Activated CD4-positive, alpha-beta T cell treated with anti-CD3 and anti-CD28 coated beads, Interleukin-2, Interleukin-4, amounts not matched to agents 100 ng/mL and 50 ng/mL, durations not matched to agents 16 hours and 8 hours (primary cell): ENCODE measurements around the gene CMTM3.
"Not testable (repeated sequence)": the region's sequence is repeated elsewhere in the genome, so short reads cannot be mapped to it uniquely, and the experiment has no call there.

Experiments
- DNase-seq: peaks from one replicate; pipeline ENCODE4 v3.0.0-alpha.2; 2020; ENCODE audit warnings: low spot score

The CMTM3 gene

DNA sequence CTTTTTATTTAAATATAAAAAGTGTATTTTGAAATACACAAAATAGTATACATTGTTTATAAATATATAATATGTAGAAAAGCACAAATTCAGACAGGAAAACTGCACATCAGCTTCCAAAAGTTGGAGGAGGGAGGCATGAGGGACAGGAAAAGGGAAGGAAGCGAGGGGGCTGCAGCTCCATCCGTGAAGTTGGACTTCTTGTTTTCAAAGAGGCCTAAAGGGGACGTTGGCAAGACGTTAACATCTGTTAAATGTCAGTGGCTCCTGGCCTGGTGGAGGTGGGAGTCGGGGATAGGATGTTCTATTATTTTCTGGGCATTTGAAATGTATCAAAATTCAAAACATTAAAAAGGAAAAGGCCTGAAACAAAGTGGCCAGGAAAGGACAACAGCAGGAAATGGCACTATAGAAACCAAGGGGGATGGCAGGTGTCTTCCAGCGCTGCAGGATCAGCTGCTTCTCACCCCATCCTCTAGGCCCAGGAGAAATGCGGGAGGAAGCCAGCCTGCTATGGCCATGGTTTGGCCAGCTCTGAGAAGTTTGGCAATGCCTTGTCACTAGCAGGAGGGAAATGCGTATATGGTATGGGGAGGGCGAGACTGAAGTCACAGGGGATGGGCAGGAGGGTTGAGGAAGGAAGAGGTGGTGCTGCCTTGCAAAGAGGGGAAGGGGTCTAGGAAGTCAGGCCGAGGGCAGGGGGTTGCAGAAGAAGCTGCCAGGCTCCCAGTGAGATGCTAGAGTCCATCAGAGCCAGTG, 18.8 kb upstream of the CMTM3 start:
- no peak for DNase-seq

DNA sequence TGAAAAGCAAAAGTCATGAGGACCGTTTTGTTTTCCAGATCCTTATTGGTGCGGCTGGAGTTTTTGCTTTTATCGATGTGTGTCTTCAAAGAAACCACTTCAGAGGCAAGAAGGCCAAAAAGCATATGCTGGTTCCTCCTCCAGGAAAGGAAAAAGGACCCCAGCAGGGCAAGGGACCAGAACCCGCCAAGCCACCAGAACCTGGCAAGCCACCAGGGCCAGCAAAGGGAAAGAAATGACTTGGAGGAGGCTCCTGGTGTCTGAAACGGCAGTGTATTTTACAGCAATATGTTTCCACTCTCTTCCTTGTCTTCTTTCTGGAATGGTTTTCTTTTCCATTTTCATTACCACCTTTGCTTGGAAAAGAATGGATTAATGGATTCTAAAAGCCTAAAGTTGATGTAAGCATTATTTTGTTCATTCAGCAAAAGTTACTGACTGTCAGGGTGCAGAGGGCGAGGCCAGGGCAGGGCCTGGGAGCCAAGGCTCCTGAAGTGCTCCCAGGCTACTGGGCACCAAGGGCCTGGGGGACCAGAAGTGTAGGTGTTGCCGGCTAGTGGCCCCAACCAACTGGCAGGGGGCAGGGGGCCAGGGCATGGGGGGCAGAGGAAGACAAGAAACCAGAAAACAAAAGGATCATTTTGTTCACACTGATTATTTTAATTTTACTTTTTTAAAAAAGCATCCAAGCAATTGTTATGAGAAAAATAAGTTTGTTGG, 16.5 kb upstream of the CMTM3 start:
- DNase-seq, result no peak

DNA sequence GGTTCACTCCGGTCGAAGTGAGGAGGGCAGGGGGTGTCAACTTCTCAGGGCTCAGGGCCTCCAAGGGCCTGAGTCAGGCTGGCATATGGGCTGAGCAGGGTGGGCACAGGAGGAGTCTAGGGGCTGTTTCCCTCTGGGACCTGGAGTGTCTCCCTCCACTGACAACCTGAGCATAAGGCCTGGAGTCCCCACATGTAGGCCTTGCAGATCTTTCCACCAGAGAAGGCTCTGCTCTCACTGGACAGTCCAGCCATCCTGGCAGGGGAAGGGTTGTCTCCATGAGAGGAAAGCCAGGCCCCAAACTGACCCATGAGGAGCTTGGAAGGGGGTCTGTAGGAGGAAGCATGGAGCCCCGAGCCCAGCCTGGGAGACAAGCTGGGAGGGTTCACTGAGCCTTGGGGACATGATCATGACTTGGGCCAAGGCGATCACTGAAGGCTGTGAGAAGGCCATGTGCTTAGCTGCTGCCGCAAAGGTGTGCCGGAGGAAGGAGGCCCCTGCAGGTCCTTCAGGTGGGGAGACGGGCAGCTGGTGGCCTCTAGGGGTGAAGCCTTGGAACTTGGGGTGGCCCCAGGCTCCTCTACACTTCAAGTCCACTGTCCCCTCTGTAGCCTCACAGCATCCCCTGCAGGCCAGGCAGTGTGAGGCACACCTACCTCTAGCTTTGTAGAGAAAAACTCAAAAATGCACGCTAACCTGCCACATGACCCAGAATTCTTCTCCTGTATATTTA, 15.4 kb upstream of the CMTM3 start:
- DNase-seq, result peak; percentile 72

DNA sequence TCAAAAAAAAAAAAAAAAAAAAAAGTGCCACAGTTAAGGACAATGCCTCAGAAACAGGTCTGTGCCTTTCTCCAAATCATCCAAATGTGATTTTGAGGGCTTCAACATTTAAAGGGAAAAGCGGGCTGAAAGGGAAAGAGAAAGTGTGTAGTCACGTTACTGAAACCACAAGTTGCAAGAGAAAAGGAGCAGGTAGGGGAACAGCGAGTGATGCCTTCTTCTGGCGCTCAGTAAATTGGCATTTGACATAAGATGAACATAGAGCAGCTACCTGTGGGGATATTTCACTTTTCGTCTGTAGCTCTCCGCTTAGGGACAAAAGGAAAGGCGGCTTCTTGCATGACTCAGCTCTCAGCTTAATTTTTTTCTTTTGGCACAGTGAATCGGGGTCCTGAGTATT, 14.2 kb upstream of the CMTM3 start:
- DNase-seq, result peak; percentile 57

DNA sequence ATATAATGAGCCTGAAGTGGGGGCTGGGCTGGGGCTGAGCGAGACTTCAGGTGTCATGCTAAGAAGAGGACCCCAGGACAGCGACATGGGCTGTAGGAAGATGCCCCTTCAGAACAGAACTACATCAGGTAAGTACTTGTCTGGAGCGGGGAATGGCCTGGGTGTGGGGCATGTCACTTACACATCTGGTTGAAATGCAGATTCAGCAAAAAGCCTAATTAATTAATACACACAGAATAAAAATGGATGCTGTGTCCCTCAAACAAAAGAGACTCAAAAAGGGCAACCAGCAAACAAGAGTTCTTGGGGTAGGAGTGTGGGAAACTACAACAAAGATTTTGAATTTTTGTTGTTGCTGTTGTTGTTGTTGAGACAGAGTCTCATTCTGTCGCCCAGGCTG, 13.5 kb upstream of the CMTM3 start:
- DNase-seq, result no peak

DNA sequence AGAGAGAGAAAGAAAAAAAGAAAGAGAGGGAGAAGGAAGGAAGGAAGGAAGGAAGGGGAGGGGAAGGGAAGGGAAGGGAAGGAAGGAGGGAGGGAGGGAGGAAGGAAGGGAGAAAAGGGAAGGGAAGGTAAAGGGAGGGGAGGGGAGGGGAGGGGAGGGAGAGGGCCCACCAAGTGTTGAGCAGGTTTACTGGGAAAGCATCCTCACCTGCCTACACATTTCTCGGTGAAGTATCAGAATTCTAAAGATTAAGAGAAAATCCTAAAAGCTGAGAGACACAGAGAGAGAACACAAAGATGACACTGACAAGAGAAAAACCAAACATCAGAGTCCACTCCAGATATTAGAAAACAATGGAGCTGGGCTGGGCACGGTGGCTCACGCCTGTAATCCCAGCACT, 12.3 kb upstream of the CMTM3 start:
- no peak for DNase-seq

DNA sequence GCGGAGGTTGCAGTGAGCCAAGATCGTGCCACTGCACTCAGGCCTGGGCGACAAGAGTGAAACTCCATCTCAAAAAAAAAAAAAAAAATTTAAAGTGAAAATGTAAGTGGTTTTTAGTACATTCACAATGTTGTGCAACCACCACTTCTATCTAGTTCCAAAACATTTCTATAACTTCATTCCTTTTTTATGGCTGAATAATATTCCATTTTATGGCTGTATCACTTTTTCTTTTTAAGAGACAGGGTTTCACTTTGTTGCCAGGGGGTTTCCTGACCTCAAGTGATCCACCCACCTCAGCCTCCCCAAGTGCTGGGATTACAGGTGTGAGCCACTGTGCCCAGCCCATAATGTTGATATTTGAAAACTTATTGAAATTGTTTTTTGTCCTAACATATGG, 11.7 kb upstream of the CMTM3 start:
- DNase-seq, result no peak

DNA sequence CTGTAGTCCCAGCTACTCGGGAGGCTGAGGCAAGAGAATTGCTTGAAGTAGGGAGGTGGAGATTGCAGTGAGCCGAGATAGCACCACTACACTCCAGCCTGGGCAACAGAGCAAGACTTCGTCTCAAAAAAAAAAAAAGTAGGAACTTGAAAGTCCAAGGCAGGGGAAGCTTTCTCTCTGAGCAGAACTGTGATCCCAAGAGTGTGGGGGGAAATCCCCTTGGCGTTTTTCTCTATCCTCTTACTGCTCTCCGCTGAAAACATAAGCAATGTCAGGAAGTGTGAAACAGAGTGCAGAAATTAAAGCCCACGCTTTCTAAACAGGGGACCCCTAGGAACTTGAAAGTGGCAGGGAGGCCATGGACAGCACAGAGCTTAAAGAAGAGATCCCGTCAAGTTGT, 9.8 kb upstream of the CMTM3 start:
- DNase-seq, result no peak

DNA sequence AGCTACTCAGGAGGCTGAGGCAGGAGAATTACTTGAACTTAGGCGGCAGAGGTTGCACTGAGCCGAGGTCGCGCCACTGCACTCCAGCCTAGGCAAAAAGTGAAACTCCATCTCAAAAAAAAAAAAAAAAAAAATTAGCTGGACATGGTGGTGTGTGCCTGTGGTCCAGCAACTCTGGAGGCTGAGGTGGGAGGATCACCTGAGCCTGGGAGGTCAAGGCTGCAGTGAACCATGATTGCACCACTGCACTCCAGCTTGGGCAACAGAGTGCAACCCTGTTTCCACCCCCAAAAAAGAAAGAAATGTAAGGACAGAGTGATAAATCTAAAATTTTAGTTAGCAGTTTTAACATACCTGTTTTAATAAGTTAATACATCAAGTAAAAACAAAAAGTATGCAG, 7.9 kb upstream of the CMTM3 start:
- DNase-seq, result not testable (repeated sequence)

DNA sequence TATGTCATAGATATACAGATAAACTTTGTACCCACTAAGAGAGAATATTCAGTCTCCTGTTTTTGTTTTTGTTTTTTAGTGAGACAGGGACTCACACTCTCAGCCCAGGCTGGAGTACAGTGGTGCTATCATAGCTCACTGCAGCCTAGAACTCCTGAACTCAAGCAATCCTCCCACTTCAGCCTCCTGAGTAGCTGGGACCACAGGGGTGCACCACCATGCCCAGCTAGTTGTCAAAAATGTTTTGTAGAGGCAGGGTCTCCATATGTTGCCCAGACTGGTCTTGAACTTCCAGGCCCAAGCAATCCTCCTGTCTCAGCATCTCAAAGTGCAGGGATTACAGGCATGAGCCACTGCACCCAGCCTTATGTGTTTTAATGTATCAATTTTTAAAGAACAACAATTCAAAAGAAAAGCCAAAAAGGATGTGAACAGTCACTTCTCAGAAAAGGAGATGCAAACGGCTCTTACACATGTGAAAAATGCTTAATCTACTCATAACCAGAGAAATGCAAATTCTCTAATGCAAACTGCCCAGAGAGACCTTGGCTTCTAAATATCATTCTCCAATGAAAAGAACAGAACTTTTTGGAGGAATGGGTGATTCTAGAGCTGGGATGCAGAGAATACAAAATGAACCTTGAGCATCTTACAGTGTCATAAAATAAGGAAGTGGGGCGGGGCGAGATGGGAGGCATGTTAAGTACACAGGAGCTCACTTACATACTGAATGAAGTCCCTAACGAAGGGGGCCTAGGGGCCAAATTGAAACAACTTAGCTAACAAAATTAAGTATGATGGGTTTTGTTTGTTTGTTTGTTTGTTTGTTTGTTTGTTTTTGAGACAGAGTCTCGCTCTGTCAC, 7.3 kb upstream of the CMTM3 start:
- DNase-seq, result peak; percentile 73

DNA sequence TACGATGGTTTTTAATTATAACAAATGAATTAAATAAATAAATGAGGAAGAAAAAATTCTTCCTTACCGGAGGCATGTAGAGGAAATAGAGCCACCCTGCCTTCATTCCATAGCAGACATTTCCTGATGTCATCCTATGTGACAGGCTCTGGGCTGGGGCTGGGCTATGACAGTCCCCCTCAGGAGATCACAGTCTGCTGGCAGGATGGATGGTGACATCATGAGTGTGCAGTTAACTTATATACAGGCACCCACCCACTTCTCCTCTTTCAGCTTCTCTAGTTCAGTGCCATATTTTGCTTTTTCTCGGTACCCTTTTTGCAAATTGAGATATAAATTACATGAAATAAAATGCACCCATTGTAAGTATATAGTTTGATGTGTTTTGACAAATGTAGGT, 6.4 kb upstream of the CMTM3 start:
- DNase-seq, result peak; percentile 38

DNA sequence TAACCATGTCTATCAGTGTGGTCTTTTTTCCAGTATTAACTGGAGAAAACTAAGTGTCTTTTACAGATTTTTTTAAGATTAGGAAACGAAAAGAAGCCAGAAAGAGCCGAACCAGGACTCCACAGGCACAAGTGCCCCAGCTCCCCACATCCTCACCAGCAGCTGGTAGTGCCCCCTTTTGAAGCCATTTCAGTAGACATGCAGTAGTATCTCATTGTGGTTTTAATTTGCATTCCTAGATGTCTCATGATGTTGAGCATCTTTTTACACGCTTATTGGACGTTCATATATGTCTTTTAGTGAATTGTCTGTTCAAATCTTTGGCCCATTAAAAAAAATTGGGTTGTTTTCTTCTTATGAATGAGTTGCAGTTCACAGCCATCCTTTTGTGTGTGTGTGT, 4.8 kb upstream of the CMTM3 start:
- no peak for DNase-seq

DNA sequence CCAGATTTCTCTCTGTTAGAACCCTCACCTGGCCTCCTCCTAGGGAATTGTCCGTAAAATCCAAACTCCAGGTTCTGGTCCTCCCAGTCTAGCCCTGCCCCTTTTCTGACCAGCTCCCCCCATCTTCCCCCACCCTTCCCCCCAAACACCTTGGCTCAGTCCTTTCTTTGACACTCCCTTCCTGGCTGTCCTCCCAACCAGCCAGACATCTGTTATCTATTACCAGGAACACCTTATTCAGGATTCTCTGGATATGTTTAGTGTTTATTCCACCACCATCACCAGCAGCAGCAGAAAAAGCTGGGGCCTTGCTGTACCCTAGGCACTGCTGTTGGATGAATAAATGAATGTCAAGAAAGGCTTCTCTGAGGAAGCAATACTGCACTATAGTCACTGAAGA, 4.0 kb upstream of the CMTM3 start:
- no peak for DNase-seq

DNA sequence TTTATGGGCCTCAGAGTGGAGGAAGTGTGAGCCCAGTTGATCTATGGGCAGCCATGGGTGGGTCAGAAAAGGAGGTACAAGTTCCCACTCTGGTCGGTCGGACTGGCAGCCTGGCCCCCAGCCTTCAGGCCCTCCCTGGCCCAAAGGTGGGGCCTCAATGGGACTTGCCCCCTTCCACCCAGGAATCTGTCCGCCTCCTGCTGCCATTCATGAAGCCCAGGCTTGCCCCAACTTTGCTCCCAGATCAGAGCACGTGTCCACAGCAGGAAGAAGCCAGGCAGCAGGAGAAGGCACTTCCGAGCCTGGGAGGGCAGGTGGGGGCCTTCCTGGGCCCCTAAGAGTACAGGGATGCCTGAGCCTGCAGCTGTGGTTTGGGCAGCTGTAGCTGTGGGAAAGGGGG, 3.0 kb upstream of the CMTM3 start:
- no peak for DNase-seq

DNA sequence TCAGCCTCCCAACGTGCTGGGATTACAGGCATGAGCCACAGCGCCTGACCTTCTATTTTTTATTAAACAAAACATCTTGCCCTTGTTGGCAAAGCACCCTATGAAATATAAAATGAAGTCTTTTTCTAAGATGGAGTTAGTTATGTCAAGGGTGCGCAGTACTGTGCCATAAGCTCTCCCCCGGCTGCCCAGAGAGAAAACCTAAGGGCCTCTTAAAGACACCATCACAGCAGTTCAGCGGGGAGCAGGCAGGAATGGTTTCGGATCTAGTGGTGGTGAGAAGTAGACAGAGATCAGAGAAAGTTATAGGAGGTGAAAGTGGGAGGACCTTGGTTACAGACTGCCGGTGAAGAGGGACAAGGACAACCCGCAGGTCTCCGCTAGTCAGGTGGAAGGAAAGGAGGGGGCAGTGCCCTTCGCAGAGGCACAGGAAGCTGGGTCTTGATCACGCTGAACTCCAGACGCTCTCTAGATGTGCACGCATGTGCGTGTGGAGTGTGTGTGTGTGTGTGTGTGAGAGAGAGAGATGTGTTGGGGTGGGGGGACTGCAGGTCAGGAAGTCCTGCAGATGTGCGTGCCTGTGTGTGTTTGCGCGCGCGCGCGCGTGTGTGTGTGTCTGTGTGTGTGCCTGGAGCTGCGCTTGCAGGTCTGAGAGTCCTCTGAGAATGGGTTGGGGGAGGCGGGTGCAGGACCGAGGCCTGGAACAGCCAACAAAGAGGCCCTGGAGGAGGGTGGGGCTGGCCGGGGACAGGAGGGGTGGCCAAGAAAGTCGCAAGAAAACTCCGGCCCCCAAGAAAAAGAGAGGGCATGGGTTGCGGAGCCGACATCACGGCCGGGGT, 748 bp upstream of the CMTM3 start:
- peak; percentile 83 for DNase-seq

DNA sequence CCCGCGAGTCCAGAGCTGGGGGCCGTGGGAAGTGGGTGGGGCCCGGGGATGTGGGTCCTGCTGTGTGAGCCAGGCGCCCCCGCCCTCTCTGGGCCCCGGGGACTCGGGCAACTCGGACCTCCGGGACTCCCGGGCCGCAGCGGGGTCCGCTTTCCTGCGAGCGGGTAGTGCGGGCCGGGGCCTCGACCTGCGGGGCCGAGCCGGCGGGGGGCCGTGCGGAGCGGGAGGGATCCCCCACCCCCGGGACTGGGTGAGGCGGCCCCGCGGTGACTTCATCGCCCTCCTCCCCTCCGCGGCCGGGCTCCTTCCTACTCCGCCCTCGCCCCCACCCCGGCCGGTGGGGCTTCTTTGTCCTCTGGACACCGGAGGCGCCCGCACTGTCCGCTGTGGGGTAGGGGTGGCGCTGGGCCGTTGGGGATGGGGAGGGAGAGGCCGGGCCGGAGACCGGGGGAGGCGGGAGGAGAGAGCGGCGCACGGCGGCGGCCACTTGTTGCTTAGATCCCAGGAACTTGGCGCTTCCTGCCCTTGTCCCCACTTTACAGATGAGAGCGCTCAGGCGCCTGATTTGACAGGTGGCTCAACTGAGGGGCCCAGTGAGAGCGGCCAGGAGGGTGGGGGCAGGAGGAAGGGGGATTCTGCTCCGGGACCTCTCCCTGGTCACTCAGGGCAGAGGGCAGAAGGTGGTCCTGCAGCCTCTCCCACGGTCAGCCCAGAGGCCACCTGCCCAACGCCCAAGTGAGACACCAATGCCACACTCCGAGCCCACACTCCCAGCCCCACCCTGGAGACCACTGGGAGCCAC, 874 bp downstream of the CMTM3 start:
- DNase-seq, result peak; percentile 21

DNA sequence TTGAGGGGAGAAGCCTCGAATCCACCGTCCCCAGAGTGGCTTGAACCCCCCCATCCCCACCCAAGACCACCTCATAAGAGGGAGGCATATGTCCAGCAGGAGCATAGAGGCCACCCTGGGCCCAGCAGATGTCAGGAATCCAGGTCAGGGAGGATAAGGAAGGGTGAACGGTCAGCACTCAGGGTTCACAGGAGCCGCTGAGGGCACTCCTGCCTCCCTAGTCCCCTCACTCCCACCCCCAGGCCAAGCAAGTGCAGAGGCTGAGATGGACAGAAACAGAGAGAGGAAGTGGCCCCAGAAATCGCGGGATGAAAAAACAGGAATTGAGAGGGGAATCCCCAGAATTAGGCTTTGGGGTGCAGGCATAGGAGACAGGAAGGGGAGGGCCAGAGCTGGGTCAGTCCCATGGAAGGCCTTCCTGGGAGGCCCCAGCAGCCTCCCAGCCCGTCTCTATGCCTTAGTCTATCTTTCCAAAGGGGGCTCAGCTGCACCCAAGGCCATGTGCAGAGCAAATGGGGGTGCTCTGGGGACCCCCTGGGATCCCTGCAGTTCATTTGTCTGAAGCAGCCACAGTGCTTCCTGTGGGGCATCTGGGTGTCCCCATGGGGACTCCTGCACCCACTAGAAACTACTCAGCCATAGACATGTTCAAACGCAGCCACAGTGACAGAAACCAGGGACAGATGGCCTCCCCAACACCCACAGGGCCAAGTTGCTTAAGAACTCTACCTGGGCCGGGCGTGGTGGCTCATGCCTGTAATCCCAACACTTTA, 1.7 kb downstream of the CMTM3 start:
- DNase-seq, result peak; percentile 25

DNA sequence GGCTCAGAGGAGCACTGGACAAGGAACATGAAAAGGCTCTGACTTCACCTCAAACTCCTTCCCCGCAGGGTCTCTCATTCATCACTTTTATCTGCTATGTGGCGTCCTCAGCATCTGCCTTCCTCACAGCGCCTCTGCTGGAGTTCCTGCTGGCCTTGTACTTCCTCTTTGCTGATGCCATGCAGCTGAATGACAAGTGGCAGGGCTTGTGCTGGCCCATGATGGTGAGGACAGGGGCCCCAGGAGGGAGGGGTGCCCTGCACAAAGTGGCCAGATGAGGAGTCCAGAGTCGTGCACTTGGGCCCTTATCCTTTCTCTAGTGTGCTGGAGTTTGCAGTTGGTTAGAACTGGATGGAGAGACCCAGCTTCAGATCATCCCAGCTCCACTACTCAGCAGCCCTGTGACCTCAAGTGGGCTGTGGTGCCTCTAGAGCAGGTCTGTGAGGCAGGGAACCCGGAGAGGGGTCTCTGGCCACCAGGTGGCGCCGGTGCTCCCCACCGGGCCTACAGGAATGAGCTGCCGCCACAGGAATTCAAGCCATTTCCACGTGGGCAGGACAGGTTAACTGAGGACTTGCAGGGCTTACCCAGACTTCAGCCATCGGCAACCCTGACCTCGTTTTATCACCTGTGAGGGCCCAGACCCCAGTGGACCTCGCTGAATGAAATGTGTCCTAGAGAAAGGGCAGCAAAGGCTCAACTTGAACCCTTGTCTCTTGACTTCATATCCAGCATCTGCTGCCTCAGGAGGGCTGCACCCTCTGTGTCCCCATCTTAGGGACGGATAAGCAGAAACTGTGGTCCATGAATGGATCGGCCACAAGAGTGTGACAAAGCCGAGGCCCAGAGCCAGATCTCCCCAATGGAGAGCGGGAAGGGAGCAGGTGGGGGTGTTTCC, 4.0 kb downstream of the CMTM3 start:
- peak; percentile 90 for DNase-seq

DNA sequence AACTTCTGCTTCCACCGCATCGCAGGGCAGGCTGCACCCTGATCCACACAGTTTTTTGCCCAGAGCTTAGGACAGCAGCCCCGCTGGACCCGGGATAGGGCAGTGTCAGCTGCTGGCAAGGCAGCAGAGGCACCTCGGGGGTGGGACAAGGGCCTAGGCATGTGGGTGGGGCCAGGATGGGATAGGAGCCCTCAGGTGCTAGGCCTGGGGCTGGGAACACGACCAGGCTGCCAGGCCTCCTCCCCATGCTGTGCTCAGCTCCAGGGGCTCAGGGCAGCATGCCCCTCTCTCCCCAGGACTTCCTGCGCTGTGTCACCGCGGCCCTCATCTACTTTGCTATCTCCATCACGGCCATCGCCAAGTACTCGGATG, 4.6 kb downstream of the CMTM3 start:
- DNase-seq, result no peak
